DOHH2 (cell line): ENCODE measurements around the gene UBE2S.

Source experiments
- CTCF ChIP-seq: fragments of 200-600 bp; sonication (generic); IDR thresholded peaks from one replicate; pipeline ENCODE4 v1.5.1; 2014; ENCODE audit warnings: antibody characterized with exemption, mild to moderate bottlenecking, low read depth, low read length; ENCODE audit not compliant: poor library complexity, severe bottlenecking
- EZH2phosphoT487 ChIP-seq: fragments of 200-600 bp; sonication (generic); IDR thresholded peaks from 2 replicates; pipeline ENCODE4 v1.6.1; 2017; ENCODE audit warnings: borderline replicate concordance, mild to moderate bottlenecking, antibody characterized with exemption, low read length, moderate library complexity, mixed read lengths

DNA sequence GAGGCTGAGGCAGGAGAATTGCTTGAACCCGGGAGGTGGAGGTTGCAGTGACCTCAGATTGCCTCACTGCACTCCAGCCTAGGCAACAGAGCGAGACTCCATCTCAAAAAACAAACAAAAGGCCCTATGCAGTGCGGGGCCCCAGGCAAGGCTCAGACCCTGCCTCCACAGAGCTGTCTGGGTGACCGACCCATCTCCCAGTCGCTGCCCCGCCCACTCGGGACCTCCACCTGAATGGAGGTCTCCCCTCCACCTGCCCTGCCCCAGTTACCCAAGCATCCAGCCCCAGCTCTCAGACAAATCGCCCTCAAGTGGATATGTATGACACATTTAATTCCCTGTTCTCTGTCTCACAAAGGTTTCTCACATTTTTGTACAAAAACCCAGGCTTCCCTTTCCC is 42.3 kb downstream of the UBE2S start:
- TF ChIP-seq CTCF (no peak), EZH2phosphoT487 (no peak)
